GM18870 (cell line): Measurements from ENCODE around the gene LAMB1.

ENCODE experiments used
- ATAC-seq: cut with Tn5 transposase; IDR thresholded peaks from one replicate; pipeline ENCODE4 v1.9.1; 2021; ENCODE audit warnings: moderate library complexity; ENCODE audit not compliant: unreplicated experiment

Gene LAMB1

GRCh38 chr7:107884066-107884818 lies 118.7 kb downstream of the LAMB1 start:
- ATAC-seq, result no peak

- no peak for ATAC-seq
Measured at GRCh38 chr7:107882766-107883165, 120.2 kb downstream of the LAMB1 start.

- ATAC-seq, result peak; percentile 78
Measured at GRCh38 chr7:107879400-107880035, 123.4 kb downstream of the LAMB1 start.

- ATAC-seq, result no peak
Measured at GRCh38 chr7:107878636-107879035, 124.3 kb downstream of the LAMB1 start.

- no peak for ATAC-seq
Measured at GRCh38 chr7:107877731-107878382, 125.1 kb downstream of the LAMB1 start.

- no peak for ATAC-seq
Measured at GRCh38 chr7:107876916-107877315, 126.0 kb downstream of the LAMB1 start.

- peak; percentile 59 for ATAC-seq
Measured at GRCh38 chr7:107874605-107875446, 128.1 kb downstream of the LAMB1 start.

GRCh38 chr7:107874111-107874510 lies 128.8 kb downstream of the LAMB1 start:
- ATAC-seq, result no peak
